HG03196 (cell line): Measurements from ENCODE around the gene CASP4.
"Not testable (repeated sequence)": the region's sequence is repeated elsewhere in the genome, so short reads cannot be mapped to it uniquely, and the experiment has no call there.

Experiments used
- ATAC-seq: cut with Tn5 transposase; IDR thresholded peaks from one replicate; pipeline ENCODE4 v1.9.1; 2021; ENCODE audit not compliant: unreplicated experiment

CASP4 gene

DNA sequence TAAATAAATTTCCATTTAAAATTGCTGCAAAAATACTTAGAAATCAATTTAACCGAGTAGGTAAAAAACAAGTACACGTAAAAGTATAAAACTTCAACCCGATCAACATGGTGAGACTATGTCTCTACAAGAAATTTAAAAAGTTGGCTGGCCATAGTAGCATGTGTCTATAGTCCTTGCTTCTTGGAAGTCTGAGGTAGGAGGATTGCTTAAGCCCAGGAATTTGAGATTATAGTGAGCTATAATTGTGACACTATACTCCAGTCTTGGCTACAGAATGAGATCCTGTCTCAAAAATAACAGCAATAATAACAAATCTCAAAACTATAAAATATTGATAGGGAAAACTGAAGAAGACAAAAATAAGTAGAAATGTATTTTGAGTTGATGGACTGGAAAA, 11.1 kb downstream of the CASP4 start:
- ATAC-seq = no peak

DNA sequence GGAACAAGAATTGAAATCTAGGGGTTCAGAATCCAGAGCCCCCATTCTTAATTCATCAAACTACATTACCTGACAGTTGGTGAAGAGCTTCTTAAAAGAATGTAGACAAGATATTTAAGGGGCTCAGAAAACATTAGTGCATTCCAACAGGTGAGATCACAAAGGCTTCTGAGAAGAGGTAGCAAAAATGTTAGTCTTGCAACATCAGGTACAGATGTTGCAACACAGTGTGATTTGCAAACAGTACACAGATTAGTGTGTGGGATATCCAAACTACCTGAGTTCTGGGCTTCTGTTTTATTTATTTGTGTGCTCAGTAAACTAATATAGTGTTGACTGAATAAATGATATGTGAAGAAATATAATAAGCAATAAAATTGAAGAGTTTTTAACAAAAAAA, 11.8 kb downstream of the CASP4 start:
- ATAC-seq = no peak

DNA sequence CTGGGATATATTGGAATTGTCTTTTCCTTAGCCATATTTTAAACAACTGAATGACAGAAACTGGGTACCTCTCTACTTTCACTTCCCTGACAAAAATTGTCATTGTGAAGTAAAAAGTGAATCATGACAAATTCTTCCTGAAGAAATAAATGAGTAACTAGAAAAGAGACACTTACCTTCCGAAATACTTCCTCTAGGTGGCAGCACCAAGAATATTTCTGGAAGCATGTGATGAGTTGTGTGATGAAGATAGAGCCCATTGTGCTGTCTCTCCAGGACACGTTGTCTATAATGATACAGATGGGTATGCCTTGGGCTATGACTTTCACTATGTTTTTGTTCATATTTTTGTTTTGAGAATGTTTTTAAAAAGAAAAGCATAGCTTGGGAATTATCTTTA, 21.5 kb downstream of the CASP4 start:
- ATAC-seq = peak; percentile 93

DNA sequence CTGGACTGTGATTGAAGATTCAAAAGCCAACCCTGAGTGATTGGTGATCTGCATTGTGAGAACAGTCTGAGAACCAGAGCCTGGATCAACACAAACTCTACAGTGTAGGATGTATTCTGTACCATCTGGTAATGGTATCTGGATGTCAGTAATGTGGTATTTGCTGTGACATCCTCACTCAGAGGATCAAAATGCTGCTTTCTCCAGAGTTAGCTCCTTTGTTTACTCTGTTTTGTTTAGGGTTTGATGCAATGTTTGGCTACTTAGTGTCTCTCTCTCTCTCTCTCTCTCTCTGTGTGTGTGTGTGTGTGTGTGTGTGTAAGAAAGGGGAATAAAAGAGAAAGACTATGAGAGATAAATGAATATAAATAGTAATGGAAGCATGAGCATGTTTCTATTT, 24.3 kb downstream of the CASP4 start:
- no peak for ATAC-seq

DNA sequence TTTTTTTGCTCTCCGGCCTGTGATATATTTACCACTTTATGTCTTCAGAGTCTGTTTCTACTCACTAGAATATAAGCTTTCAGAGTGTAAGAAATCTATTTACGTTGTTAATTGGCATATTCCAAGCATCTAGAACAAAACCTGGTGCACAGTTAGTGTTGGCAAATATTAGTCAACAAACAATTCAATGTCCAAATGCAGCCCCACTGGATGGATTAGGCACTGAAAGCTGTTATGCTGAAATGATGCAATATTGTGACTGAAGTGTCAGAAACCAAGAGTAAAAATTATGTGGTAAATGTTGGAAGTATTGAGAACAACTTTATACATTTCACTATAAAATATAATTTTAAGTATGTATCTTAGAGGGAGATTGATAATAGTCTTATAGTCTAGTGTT, 24.8 kb downstream of the CASP4 start:
- ATAC-seq = no peak

DNA sequence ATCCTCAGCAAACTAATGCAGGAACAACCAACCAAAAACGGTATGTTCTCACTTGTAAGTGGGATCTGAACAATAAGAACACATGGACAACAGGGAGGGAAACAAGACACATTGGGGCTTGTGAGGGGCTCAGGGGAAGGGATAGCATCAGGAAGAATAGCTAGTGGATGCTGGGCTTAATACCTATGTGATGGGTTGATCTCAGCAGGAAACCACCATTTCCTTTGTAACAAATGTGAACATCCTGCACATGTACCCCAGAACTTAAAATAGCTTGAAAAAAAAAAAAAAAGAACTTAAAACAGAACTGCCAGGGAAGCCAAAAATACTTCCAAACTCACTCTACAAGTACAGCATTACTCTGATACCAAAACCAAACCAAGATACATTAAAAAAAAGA, 33.8 kb downstream of the CASP4 start:
- ATAC-seq = no peak

DNA sequence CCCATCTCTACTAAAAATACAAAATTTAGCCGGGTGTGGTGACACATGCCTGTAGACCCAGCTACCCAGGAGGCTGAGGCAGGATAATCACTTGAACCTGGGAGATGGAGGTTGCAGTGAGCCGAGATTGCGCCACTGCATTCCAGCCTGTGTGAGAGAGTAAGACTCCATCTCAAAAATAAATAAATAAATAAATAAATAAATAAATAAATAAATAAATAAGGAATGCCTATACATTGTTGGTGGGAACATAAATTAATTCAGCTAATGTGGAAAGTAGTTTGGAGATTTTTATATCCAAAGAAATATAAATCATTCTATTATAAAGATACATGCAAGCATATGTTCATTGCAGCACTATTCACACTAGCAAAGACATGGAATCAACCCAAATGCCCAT, 34.3 kb downstream of the CASP4 start:
- ATAC-seq = not testable (repeated sequence)

DNA sequence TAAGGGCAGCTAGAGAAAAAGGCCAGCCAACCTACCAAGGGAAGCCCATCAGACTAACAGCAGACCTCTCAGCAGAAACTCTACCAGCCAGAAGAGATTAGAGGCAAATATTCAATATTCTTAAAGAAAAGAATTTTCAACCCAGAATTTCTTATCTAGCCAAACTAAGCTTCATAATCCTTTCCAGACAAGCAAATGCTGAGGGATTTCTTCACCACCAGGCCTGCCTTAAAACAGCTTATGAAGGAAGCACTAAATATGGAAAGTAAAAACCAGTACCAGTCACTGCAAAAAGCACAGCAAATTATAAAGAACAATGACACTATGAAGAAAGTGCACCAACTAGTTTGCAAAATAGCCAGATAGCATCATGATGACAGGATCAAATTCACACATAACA, 39.6 kb downstream of the CASP4 start:
- ATAC-seq = no peak

DNA sequence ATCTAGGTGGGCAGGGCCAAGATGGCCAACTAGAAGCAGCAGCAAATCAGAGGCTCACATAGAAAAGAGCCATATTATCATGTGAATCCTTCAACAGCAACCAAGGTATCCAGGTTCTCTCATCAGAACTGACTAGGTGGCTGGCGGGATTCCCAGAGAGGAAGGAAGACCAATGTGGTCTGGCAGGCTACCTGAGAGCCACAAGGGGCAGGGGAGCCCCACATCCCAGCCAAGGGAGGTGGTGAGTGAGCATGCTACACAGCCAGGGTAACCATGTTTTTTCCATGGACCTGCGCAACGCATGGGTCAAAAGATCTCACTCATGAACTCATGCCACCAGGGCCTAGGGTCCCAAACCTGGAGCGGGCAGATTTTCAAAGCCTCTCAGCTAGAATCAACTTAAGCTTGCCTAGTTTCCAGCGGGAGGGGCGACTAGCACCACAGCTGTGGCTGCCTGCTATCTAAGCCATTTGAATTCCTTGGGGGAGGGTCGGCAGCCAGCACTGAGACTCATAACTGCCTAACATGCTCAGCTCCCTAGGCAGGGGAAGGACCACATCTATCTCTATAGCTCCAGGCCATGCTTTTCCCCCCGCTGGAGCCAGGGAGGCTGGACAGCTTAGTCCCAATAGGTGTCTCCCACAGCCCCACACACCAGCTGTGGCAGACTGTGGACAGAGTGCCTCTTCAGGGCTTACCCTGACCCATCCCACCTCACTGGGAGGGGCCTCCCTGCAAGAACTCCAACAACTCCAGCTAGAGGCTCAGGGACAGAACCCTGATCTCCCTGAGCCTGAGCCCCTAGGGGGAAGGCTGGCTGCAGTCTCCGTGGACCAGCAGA, 41.4 kb downstream of the CASP4 start:
- no peak for ATAC-seq

DNA sequence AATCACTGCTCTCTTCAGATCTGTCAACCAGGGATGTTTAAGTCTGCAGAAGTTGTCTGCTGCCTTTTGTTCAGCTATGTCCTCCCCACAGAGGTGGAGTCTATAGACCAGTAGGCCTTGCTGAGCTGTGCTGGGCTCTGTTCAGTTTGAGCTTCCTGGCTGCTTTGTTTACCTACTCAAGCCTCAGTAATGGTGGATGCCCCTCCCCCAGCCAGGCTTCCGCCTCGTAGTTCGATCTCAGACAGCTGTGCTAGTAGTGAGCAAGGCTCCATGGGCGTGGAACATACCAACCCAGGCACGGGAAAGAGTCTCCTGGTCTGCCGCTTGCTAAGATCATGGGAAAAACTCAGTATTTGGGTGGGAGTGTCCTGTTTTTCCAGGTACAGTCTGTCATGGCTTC, 42.5 kb downstream of the CASP4 start:
- ATAC-seq = no peak

DNA sequence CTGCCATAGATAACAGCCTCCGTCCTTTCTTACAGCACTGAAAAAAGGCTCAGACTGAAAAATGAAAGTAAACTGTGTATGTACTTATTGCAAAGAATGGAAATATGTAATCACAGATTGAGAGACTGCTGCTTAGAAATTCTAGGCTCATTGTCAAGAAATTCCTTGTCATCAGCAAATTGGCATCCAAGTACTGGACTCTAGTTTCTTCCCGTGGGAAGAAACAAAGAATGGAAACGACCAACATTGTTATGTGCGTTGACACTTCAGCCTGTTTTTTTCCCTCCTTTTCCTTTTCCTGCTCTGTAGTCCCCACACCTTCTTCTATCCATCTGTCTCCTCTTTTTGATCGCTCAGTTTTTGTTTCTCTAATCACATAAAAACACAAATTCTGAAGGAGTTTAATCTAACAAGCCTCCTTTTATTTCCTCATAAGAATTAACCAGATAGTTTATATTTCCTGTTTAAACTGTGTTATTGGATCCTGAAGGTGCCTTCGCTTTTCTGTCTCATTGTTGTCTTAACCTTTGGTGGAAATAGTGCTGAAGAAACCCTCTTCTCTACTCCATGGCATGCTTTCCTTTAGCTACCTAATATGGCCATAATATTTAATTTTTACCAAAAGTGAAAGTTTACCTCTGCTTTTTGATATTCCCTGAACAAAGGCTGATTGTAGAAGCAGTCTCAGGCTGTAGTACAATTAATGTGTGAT, 50.1 kb downstream of the CASP4 start:
- ATAC-seq = peak; percentile 75

DNA sequence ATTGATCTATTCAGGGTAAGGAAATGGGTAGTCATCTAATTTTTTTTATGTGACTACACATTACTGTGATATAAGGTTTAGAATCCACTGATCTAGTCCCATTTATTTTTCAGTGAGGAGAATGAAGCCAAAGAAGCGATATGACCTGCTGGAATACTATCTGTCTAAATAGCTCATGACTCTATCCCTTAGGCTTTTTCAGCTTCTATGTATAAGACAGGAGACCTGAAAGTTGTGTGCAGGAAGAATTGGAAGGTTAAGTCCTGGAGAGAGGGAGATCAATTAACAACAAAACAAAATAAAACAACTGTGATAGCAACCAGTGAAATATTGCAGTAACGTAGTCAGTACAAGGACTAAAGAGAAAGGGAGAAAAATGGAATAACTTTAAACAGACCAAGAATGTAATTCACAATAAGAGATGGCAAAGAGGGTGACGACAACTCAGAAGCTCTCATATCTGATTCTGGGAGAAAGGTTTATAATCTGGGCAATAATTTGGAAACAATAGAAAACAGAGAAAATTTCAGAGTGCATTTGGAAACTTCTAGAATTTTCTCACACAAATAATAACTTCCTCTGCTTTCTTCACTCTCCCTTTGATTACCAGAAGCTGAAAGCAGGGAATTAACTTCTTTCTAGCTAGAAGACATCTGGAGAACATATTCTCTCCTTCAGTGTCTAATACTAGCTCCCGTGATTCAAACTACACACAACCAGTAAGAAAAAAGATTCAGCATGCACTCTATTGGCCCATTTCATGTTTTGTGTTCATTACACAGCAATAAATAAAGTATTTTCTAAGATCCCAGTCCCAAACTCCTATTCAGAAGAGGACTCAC, 50.9 kb downstream of the CASP4 start:
- ATAC-seq = peak; percentile 22

DNA sequence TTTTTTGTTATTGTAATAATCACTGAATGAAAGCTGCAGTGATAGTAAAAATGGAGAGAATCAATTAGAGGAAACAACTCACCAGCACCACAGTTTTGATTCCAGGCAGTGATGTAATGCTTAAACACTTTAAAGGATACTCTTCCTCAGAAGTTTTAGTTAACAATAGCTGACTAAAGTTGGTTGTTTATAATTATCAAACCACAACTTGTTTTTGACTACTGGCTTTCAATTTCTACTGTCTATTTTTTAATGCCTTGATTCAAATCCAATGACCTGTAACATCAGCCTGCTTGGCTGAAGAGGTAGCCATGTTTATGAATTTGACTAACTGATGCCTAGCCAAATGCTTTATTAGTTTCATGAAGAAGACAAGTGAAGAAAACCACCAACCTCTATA, 51.9 kb downstream of the CASP4 start:
- no peak for ATAC-seq

DNA sequence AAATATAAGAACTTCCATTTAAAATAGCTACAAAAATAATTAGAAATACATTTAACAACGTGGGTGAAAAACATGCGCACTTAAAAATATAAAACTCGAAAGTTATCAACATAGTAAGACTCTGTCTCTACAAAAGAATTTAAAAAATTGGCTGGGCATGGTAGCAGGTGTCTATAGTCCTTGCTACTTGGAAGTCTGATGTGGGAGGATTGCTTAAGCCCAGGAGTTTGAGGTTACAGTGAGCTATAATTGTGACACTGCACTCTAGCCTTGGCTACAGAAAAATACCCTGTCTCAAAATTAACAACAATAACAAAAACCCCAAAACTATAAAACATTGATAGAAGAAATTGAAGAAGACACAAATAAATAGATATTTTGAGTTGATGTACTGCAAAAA, 56.3 kb downstream of the CASP4 start:
- ATAC-seq = no peak

DNA sequence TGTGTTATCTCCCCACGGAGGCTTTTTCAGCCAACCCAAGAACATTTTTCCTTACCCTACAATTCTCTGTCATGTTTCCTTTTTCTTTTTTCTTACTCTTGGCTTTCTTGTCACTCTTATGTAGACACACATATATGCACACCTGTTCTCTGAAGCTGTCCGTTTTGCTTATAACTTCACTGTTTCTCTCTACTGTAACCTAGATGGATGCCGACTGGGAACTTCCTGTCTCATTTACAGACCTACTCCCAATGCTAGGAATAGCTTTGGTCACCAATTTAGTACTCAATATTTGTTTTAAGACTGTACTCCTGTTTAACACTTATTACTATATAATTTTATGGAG, 60.2 kb downstream of the CASP4 start:
- no peak for ATAC-seq

DNA sequence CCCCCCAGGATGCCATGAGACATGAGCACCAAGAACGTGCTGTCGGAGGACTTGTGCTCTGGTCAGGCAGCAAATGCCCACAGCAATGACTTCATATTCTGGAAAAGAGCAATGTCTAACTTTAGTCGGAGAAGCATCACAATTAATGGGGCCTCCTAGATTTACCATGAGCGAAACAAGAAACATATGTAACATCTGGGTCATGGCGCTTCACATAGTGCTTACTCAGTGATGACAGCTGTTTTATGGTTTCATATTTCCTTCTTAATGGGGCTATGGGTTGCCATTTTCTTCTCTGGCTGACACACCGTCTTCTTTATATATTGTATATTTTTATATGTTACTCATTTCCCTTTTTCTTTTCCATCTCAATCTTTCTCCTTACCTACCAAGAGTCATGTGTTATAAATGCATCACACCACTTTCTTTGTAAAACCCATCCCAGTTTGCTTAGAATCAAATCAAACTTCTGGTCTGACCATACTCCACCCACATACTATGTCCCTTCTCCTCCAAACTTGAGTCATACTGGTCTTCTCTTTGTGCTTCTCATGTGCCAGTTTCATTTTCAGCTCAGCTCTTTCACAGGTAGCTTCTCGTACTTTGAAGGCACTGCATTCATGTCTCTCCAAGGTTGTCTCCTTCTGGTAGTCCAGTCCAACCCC, 60.7 kb downstream of the CASP4 start:
- ATAC-seq = peak; percentile 76

DNA sequence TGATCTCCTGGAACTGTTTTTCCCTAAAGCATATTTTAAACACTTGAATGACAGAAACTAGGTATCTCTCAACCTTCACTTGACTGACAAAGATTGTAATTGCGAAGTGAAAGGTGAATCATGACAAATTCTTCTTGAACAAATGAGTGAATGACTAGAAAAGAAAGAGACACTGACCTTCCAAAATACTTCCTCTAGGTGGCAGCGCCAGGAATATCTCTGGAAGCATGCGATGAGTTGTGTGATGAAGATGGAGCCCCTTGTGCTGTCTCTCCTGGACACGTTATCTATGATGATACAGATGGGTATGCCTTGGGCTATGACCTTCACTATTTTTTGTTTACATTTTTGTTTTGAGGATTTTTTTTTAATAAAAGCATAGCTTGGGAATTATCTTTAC, 63.1 kb downstream of the CASP4 start:
- ATAC-seq = no peak

DNA sequence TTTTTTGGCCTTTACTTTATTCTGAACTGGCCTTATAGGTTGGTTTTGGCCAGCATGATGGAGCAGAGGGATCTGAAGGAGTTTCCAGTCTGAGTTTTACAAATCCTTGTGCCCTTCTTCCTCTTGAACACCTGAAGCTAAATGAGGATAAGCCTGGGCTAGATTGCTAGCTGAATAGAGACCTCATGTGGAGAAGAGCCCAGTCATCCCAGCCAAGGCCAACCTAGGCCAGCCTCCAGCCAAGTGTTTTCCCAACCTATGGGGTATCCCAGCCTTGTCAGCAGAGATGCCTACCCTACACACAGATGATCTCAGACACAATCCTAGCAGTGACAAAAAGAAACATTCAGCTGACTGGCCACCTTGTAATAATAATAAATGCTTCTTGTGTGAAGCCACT, 69.1 kb downstream of the CASP4 start:
- no peak for ATAC-seq

DNA sequence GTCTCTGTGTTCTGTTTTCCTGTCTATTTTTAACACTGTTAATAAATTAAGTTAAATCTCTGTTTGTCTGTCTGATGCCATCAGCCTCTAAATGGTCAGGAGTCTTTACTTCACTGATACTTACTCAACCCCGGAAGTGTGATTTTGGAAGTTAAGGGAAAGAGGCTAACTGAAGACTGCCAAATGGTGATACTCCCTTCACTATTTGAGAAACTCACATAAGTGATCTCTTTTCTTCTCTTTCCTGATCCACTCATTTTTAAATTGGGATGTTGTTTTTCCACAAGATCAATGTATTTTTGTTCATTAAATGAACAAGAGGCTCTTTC, 69.7 kb downstream of the CASP4 start:
- ATAC-seq = no peak

DNA sequence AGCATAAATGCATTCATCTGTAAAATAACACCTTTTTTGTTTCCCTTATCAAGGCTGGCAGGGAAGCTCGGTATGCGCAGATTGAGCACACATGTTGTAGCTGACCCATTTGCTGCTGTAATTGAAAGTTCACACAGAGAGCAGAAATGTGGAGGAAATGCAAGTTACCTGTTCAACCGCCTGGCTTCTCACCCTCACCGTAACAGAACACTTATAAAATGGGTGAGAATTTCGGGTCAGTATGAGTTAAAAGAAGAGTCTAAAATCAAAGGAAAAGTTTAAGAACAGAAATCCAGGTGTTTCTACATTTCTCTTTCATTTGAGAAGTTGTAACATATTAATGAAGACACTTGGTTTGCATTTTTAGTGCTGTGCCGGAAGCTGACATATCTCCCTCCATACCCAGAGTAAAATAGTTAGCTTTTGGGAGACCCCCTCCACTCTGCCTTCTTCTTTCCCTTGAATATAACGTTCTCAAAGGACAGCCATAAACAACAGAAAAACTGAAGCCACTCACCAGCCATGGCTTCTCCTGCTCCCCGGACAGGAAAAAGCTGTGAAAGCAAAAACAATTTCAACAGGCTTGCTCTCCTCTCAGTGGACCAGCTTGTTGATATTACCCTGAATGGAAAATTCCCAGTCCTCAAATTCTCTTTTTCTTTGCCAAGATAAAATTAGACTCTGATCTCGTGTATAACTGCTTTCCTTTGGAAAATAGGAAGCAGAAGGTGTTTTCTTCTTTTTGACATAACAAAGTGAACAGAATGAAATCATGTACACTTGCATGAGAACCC, 70.3 kb downstream of the CASP4 start, which contains the start of gene CASP12:
TSS of gene CASP12 (minus strand) at position 570 of the 794 bp plus-strand sequence.
- peak; percentile 84 for ATAC-seq
